Stimulated activated CD4-positive, alpha-beta T cell treated with anti-CD3 and anti-CD28 coated beads, TNF-alpha, amount 100 ng/mL, for 4 hours (primary cell): ENCODE results near the gene SERPINB7.

Source experiments
- DNase-seq, 3 experiments: peaks; one replicate each; pipeline ENCODE4 v3.0.0-alpha.2; 2020; ENCODE audit warnings: low read depth in 3 of 3

Gene SERPINB7

GRCh38 chr18:63787673-63788072 lies 12.5 kb downstream of the SERPINB7 start:
- DNase-seq: no peak

DNA sequence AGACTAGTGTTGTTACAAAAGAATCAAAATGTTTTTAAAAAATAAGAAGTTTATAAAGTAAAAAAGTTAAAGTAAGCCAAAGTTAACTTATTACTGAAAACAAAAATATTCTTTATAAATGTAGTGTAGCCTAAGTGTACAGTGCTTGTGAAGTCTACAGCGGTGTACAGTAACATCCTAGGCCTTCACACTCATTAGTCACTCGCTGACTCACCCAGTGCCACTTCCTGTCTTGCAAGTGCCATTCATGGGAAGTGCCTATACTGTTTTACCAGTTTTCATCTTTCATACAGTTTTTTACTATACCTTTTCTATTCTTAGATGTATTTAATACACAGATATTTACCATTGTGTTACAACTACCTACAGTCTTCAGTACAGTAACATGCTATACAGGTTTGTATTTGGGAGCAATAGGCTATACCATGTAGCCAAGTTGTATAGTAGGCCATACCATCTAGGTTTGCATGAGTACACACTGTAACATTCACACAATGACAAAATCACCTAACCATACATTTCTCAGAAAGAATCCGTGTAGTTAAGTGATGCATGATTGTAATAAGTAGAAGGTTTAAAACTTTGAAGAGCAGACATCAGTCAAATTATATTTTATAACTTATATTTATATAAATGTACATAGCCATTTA lies 13.4 kb downstream of the SERPINB7 start:
- DNase-seq: peak in 1 of 3 experiments; percentile 26

DNA sequence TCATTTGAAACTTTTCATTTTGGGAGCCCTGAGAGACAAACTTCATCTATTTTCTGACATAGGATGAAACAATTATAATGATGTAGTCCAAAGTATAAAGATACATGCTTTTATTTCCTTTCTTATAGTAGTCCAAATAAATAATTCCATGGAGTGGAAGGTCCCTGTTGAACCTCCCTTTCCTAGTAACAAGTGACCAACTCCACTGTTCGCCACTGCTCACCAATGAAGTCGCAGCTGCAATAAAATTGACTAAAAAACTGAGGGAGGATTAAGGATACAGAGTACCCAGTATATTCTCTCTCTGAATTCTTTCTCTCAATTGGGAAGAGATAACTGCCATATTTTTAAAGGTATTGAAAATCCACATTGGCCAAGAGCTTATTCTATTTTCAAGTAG lies 14.1 kb downstream of the SERPINB7 start:
- no peak for DNase-seq

DNA sequence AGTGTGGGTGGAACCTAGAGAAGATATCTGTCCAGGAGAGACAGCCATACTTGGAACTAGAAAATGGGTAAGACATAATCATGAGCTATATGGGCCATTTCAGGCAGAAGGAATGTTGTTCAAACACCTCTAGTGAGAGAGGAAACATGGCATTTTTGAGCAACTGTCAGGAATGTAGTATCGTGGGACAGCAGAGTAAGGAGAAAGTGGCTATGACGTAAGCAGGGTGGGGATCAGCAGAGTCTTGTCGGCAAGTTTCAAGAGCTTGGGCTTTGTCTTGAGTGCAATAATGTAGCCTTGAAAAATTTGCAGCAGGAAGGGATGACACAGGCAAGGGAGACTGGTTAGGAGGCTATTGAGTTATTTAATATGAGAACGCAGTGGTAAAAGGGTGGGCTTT lies 20.4 kb downstream of the SERPINB7 start:
- no peak for DNase-seq

DNA sequence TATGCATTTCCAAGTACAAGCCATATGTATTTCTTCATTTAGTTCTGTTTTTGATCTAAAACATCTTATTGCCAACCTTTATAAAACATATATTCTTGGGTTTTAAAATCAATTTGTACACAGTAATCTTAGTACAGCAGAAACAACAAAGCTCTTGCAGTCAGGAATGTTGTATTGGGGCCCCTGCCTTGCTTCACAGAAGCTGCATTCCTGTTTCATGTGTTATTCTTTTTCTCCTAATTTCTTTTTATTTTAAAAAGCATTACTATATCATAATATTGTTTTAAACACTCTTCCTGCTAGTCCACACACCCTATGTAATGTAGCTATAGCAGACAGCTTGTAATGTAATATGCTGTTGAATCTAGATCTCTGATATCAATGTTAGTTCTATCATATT lies 24.0 kb downstream of the SERPINB7 start:
- no peak for DNase-seq

GRCh38 chr18:63801343-63801742 lies 26.1 kb downstream of the SERPINB7 start:
- DNase-seq: no peak

DNA sequence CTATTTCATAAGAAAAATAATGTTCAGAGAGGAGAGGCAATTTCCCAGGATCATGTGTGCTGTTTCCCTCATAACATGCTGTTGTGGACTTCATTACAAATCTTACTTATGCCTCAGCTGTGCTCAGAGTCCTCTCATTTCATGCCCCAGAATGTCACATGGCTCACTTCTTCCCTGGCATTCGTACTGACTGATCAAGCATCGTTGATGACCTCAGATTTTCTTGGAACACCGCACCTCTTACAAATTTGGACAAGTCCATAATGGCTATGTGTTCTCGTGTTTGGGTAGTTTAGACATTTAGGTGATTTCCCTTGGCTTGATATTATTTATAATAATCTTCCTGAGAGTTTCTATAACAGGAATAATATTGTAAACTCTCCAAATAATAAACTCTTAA lies 32.9 kb downstream of the SERPINB7 start:
- no peak for DNase-seq

GRCh38 chr18:63817441-63818051 lies 42.3 kb downstream of the SERPINB7 start:
- no peak for DNase-seq

- DNase-seq: no peak
These were observed 43.0 kb downstream of the SERPINB7 start for GRCh38 chr18:63818212-63818611.

DNA sequence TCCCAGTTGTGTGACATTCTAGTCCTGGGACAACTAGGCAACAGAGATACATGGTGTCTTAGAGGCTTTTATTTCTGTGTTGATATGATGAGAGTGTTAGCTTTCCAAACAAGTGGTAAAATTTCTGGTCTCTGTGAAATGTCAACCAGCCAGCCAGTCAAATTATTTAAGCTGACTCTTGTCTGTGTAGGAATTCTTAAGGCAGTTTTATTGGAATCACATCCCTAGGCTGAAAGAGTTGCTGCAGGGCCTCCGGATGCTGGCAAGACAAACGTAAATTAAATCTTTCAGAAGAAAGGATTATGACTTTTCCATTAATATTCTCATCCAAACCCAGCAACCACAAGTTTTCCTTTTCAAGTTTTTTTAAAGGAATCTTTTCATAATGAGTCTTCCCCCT lies 44.6 kb downstream of the SERPINB7 start:
- DNase-seq: no peak

- DNase-seq: no peak
These were observed 45.5 kb downstream of the SERPINB7 start for GRCh38 chr18:63820694-63821093.

DNA sequence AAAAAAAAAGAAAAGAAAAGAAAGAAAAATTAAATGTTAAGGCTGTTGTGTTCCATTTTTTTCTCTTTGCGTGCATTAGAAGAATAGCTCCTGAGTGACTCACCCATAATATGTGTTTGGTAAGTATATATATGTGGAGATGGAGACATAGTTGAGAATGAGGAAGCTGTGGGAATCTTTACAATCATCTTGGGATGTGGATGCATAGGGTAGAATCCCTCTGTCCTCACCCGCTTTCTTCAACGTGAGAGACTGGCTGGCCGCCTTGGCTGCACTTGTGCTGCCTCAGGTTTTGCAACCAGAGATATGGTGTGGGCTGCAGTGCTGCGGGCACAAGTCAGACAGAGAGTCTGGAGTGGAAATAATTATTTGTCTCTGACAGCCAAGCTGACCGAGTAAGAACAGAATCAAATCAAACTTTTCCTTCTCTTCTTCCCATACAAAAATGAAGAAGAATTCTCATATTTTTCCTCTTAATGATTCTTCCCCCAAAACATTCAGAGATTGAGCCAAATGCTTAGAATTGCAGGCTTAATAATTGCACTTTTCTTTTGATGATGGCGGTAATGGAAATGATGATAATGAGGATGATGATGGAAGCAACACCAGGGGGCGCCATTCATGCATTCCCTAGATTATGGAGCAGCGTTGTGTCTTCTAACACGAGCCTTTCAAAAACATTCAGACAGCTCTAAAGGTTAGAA lies 48.5 kb downstream of the SERPINB7 start:
- no peak for DNase-seq

GRCh38 chr18:63824220-63824525 lies 49.0 kb downstream of the SERPINB7 start:
- DNase-seq: no peak

DNA sequence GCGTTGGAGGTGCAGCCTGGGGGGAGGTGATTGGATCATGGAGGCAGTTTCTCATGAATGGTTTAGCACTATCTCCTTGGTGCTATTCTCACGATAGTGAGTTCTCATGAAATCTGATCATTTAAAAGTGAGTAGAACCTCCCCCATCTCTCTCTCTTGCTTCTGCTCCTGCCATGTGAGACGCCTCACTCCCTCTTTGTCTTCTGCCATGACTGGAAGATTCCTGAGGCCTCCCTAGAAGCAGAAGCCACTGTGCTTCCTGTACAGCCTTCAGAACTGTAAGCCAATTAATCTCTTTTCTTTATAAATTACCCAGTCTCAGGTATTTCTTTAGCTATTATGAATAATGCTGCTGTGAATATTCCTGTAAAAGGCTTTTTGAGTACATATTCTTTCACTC lies 52.9 kb downstream of the SERPINB7 start:
- DNase-seq: no peak

- DNase-seq: no peak
These were observed 53.4 kb downstream of the SERPINB7 start for GRCh38 chr18:63828656-63829055.

DNA sequence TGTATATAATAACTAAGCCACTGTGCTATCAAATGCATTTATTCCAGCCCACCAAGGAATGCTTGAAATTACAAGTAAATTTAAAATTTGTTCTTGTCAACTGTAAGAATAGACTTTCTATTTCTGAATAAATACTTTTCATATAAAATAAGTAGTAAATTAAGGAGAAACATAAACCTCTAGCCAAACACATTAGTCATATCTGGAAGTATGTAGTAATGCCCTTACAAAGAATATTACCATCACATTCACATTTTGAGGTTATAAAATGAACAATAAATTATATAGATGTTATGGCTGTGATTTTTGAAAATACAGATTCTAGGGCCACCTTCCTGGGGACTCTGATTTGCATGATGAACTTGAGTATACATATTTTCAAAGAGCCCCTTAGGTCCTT lies 54.7 kb downstream of the SERPINB7 start:
- DNase-seq: no peak

DNA sequence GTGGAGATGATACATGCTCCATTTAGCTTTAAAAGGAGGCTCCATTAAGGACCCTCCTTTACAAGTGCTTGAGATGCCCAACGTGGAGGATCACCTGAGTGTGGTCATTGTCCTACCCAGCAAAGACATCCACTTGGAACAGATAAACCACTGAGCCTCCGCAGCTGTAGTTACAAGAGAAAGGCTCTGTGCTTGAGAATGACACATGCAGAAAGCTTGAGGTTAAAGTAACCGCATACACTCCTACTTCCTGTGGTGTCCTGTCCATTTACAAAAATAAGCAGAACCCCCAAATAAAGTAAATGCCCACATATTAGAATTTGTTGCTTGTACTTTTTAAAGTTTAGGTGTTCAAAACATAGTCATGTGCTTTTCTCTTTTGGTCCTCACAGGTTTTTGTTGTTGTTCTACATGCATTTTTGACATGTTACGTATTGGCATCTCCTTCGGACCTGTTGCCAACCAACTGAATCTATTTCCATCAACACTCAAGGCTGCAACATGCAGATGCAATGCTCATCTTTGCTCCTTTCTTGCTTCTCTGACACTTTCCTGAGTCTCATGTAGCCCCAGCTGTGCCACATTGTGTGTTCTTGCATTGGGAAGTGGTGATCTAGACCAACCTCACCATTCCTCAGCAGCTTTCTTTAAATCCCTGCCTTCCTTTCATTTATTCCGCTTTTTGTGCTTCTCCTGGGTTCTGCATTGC lies 56.0 kb downstream of the SERPINB7 start:
- DNase-seq: no peak

DNA sequence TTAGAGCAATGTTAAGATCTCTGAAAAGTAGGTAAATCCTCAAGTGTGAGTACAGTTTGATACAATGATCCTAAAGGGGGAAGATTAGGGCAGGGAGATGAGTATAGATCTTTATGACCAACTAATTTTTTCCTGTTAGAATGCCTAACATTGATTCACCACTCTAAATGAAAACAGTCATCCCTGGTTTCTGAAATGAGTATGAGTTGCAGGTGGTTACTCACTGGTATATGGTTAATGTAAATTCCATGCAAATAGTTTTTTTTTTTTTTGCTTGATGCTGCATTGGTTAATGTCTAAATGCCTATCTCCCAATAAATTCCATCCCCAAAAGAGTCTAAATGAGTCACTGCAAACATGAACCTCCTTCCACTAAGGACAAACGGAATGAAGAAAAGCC lies 57.3 kb downstream of the SERPINB7 start:
- DNase-seq: no peak

GRCh38 chr18:63834471-63835113 lies 59.4 kb downstream of the SERPINB7 start:
- DNase-seq: no peak

GRCh38 chr18:63836456-63836855 lies 61.2 kb downstream of the SERPINB7 start:
- no peak for DNase-seq

- no peak for DNase-seq
These were observed 62.4 kb downstream of the SERPINB7 start for GRCh38 chr18:63837590-63837989.

DNA sequence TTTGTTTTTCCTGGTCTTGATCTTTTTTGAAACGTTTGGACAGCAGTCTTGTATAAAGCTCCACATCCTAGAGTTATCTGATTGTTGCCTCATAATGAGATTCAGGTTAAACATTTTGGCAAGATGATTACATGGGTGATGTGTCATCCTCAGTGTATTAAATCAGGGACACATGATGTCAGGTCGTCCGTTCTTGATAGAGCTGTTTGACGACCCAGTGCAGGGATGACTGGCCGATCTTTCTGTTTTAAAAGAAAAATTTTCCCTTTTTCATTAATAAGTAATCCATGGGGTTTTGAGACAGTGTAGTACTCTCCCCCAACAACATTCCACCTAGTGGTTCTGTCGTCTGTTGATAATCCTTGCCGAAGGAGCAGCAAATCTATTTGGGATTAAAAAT lies 67.8 kb downstream of the SERPINB7 start:
- no peak for DNase-seq
